GM12873 (cell line): Measurements from ENCODE around the gene SLC39A12.

Experiments
- TF ChIP-seq, protein P1 (sequence below): IDR thresholded peaks from 2 replicates; pipeline ENCODE4 v1.5.1; 2012; ENCODE audit warnings: low read depth, mild to moderate bottlenecking, moderate library complexity, low read length, control low read depth; ENCODE audit not compliant: insufficient read depth; ENCODE audit errors: missing control alignments

Gene SLC39A12

DNA sequence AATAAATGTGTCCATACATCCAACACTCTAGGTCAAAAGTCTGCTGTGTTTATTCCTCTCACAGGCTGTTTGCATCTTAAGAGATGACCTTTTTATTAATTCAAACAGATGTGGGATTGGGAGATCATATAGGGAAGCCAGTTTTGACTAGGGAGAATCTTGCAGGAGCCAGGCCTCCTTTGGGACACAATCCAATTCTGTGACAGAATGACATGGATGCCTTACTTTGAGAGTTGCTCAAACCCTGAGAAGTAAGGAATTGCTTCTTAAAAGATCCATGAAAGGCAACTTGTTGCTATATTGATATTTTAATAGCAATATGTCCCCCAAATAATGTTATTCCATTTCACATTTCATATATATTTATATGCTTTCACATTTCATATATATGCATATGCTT lies 135.0 kb downstream of the SLC39A12 start:
- TF ChIP-seq, protein P1, sequence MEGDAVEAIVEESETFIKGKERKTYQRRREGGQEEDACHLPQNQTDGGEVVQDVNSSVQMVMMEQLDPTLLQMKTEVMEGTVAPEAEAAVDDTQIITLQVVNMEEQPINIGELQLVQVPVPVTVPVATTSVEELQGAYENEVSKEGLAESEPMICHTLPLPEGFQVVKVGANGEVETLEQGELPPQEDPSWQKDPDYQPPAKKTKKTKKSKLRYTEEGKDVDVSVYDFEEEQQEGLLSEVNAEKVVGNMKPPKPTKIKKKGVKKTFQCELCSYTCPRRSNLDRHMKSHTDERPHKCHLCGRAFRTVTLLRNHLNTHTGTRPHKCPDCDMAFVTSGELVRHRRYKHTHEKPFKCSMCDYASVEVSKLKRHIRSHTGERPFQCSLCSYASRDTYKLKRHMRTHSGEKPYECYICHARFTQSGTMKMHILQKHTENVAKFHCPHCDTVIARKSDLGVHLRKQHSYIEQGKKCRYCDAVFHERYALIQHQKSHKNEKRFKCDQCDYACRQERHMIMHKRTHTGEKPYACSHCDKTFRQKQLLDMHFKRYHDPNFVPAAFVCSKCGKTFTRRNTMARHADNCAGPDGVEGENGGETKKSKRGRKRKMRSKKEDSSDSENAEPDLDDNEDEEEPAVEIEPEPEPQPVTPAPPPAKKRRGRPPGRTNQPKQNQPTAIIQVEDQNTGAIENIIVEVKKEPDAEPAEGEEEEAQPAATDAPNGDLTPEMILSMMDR = no peak

DNA sequence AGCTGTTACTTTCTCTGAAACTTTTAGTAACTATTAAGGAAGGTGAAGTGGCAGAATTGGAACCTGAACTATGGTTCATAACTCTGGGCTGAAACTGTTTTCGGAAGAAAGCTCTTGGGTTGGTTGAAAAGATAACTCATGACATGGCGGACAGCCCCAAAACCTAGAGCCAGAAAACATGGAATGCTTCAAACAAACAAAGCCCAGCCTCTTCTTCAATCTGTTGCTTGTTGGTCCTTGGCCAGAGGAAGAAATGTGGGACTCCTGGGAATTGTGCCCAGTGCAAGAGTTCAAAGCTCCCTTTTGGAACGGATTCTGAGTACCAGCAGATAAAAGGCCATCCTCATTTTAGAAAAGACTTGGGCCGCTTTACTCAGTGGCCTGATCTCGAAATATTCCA lies 135.6 kb downstream of the SLC39A12 start:
- TF ChIP-seq, protein P1 = no peak
